WTC11 (cell line): ENCODE measurements around the gene DMBX1. TPM values are rescaled to one million over a fixed set of nuclear protein-coding genes. Genes with fewer than 3 reads are reported as not detected.

Experiments
- ATAC-seq: fragments of 200-7000 bp; cut with Tn5 transposase; 2 replicates; pipeline ENCODE4 v1.10.0; 2021; ENCODE audit warnings: mild to moderate bottlenecking, moderate library complexity
- CTCF ChIA-PET: fragments of 300-600 bp; sonication (Branson Sonifier 250); formaldehyde crosslinking; loops from one replicate; lab custom pipeline; 2021; ENCODE audit warnings: antibody characterized with exemption; lab: Charles Lee
- POLR2A ChIA-PET: fragments of 350-600 bp; sonication (Branson Sonifier 250); formaldehyde crosslinking; loops from one replicate; lab custom pipeline; 2021; ENCODE audit warnings: antibody characterized with exemption; lab: Charles Lee
- DNase-seq: peaks from one replicate; pipeline ENCODE4 v3.0.0; 2021; ENCODE audit warnings: low spot score
- H3K27ac Mint-ChIP-seq: 2 replicates; pipeline ENCODE4 v1.8.0; 2021; ENCODE audit warnings: mixed read lengths
- H3K27me3 Mint-ChIP-seq: 2 replicates; pipeline ENCODE4 v1.8.0; 2021; ENCODE audit warnings: low read depth, mild to moderate bottlenecking, moderate library complexity, mixed read lengths
- H3K36me3 Mint-ChIP-seq: 2 replicates; pipeline ENCODE4 v1.8.0; 2021; ENCODE audit warnings: mixed read lengths
- H3K4me1 Mint-ChIP-seq: 2 replicates; pipeline ENCODE4 v1.8.0; 2022; ENCODE audit warnings: mixed read lengths
- H3K4me3 Mint-ChIP-seq: 2 replicates; pipeline ENCODE4 v1.8.0; 2021; ENCODE audit warnings: mild to moderate bottlenecking, moderate library complexity, mixed read lengths
- H3K9me3 Mint-ChIP-seq: 2 replicates; pipeline ENCODE4 v1.8.0; 2021; ENCODE audit warnings: mixed read lengths
- CBFB ChIP-seq: sonication (generic); formaldehyde crosslinking; IDR thresholded peaks from 2 replicates; pipeline ENCODE4 v1.8.1; 2022; ENCODE audit warnings: mild to moderate bottlenecking, low read depth, missing genetic modification reagents
- E2F4 ChIP-seq: sonication (generic); formaldehyde crosslinking; IDR thresholded peaks from 2 replicates; pipeline ENCODE4 v1.8.1; 2022; ENCODE audit warnings: low read depth, mild to moderate bottlenecking, moderate library complexity, missing genetic modification reagents, borderline replicate concordance
- E2F5 ChIP-seq: sonication (generic); formaldehyde crosslinking; IDR thresholded peaks from 2 replicates; pipeline ENCODE4 v1.8.1; 2022; ENCODE audit warnings: mild to moderate bottlenecking, moderate library complexity, missing genetic modification reagents
- ESRRA ChIP-seq: sonication (generic); formaldehyde crosslinking; IDR thresholded peaks from 2 replicates; pipeline ENCODE4 v1.8.1; 2022; ENCODE audit warnings: mild to moderate bottlenecking, missing genetic modification reagents, borderline replicate concordance
- HMGA2 ChIP-seq: fragments of 250-450 bp; sonication (Bioruptor Pico); IDR thresholded peaks from 2 replicates; pipeline ENCODE4 v1.4.0; 2021; ENCODE audit warnings: mild to moderate bottlenecking, moderate library complexity
- NR1H2 ChIP-seq: sonication (generic); formaldehyde crosslinking; IDR thresholded peaks from 2 replicates; pipeline ENCODE4 v1.9.0; 2021; ENCODE audit warnings: mild to moderate bottlenecking, moderate library complexity, missing genetic modification reagents
- RELA ChIP-seq: sonication (generic); formaldehyde crosslinking; IDR thresholded peaks from 2 replicates; pipeline ENCODE4 v1.8.1; 2022; ENCODE audit warnings: missing genetic modification reagents, mild to moderate bottlenecking, borderline replicate concordance
- SMAD4 ChIP-seq: sonication (generic); formaldehyde crosslinking; IDR thresholded peaks from 2 replicates; pipeline ENCODE4 v1.8.0; 2022; ENCODE audit warnings: mild to moderate bottlenecking, missing genetic modification reagents
- SOX15 ChIP-seq: fragments of 250-450 bp; sonication (Bioruptor Pico); IDR thresholded peaks from 2 replicates; pipeline ENCODE4 v1.9.0; 2021; ENCODE audit warnings: mild to moderate bottlenecking
- TCF7 ChIP-seq: sonication (generic); formaldehyde crosslinking; IDR thresholded peaks from 2 replicates; pipeline ENCODE4 v1.8.0; 2022; ENCODE audit warnings: mild to moderate bottlenecking, low read depth, missing genetic modification reagents, moderate library complexity
- ZNF219 ChIP-seq: sonication (generic); formaldehyde crosslinking; IDR thresholded peaks from 2 replicates; pipeline ENCODE4 v1.8.0; 2023; ENCODE audit warnings: missing genetic modification reagents, mild to moderate bottlenecking, borderline replicate concordance
- ZNF232 ChIP-seq: sonication (generic); formaldehyde crosslinking; IDR thresholded peaks from 2 replicates; pipeline ENCODE4 v1.8.0; 2022; ENCODE audit warnings: mild to moderate bottlenecking, missing genetic modification reagents
- total RNA-seq: library from RNA; stranded (reverse); gene quantifications from 3 replicates; pipeline ENCODE4 v1.2.3, GENCODE V29; 2021
- TF ChIP-seq, protein P1 (sequence below): fragments of 250-450 bp; sonication (Bioruptor Pico); conservative IDR thresholded peaks from 2 replicates; pipeline ENCODE4 v1.9.0; 2021; ENCODE audit warnings: mild to moderate bottlenecking
- TF ChIP-seq, protein P2 (sequence below): sonication (generic); formaldehyde crosslinking; conservative IDR thresholded peaks from 2 replicates; pipeline ENCODE4 v1.8.1; 2023; ENCODE audit warnings: mild to moderate bottlenecking, low read depth, missing genetic modification reagents, moderate library complexity
- TF ChIP-seq, protein P3 (sequence below): sonication (generic); formaldehyde crosslinking; IDR thresholded peaks from 2 replicates; pipeline ENCODE4 v1.8.0; 2023; ENCODE audit warnings: mild to moderate bottlenecking, missing genetic modification reagents

The DMBX1 gene
- total RNA-seq, 1 experiment from 2014 or later: 3.7 TPM

DNA sequence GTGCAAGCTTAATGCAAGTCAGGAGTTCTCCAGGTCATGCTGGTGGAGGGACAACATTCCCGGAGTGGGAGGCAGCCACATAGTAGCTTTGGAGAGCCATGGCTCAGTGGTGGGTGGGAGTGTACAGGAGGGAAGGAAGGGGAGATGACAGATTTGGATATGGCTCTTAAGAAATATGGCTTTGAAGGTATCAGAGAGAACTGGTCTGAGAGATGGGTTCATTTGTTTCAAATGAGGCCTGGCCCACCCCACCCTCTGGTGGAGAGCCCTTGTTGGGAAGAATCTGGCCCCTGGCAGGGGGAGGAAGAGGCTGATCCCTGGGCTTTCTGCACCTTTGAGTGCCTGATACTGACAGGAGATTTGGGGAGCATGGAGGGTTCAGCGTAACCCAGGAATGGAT is 6.1 kb downstream of the DMBX1 start (continued):
- TF ChIP-seq, protein P1, sequence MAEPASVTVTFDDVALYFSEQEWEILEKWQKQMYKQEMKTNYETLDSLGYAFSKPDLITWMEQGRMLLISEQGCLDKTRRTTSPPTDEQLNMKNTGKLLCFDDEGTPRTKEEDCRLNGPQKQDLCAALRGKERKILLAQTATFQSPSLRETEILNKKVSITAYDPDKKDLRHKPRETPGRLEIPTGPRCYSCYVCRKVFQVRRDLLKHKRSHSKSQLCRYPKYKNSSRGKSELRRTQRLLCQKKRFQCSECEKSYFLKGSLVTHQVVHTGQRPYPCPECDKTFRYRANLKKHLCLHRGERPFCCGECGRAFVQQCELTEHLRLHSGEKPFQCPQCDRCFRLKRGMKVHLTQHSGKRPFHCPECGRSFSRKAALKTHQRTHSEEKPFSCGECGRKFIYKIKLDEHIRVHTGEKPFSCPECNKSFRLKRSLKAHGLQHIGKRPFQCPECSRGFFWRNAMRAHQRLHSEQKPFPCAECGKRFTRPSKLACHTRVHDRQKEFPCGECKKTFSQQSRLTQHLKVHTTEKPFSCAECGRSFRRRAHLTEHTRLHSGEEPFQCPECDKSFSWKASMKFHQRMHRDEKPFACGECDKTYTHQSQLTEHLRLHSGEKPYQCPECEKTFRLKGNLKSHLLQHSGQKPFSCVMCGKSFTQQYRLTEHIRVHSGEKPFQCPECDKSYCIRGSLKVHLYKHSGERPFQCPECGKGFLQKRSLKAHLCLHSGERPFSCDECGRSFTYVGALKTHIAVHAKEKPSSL: no peak
- TF ChIP-seq NR1H2 (CRISPR knock-in tag): no peak
- TF ChIP-seq ZNF219 (CRISPR knock-in tag): no peak
- TF ChIP-seq ESRRA (CRISPR knock-in tag): no peak

- Mint-ChIP-seq H3K27me3 (peaks cover 62% of the 10 kb centered on the region), H3K9me3 (no peaks in the 10 kb centered on the region), H3K36me3 (peaks cover 2% of the 10 kb centered on the region; the same call in 1 of the 2 replicates), H3K4me3 (no peak overlapping the region), H3K27ac (no peak overlapping the region), H3K4me1 (peaks cover 37% of the 10 kb centered on the region)
- no peak for DNase-seq
- TF ChIP-seq HMGA2 (CRISPR knock-in tag) (no peak), ZNF232 (CRISPR knock-in tag) (no peak), SOX15 (no peak), RELA (no peak), E2F4 (no peak), TCF7 (CRISPR knock-in tag) (no peak), SMAD4 (CRISPR knock-in tag) (no peak), E2F5 (CRISPR knock-in tag) (no peak), CBFB (CRISPR knock-in tag) (no peak)
- TF ChIP-seq, protein P2, sequence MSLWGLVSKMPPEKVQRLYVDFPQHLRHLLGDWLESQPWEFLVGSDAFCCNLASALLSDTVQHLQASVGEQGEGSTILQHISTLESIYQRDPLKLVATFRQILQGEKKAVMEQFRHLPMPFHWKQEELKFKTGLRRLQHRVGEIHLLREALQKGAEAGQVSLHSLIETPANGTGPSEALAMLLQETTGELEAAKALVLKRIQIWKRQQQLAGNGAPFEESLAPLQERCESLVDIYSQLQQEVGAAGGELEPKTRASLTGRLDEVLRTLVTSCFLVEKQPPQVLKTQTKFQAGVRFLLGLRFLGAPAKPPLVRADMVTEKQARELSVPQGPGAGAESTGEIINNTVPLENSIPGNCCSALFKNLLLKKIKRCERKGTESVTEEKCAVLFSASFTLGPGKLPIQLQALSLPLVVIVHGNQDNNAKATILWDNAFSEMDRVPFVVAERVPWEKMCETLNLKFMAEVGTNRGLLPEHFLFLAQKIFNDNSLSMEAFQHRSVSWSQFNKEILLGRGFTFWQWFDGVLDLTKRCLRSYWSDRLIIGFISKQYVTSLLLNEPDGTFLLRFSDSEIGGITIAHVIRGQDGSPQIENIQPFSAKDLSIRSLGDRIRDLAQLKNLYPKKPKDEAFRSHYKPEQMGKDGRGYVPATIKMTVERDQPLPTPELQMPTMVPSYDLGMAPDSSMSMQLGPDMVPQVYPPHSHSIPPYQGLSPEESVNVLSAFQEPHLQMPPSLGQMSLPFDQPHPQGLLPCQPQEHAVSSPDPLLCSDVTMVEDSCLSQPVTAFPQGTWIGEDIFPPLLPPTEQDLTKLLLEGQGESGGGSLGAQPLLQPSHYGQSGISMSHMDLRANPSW (CRISPR knock-in tag): no peak
- TF ChIP-seq, protein P3, sequence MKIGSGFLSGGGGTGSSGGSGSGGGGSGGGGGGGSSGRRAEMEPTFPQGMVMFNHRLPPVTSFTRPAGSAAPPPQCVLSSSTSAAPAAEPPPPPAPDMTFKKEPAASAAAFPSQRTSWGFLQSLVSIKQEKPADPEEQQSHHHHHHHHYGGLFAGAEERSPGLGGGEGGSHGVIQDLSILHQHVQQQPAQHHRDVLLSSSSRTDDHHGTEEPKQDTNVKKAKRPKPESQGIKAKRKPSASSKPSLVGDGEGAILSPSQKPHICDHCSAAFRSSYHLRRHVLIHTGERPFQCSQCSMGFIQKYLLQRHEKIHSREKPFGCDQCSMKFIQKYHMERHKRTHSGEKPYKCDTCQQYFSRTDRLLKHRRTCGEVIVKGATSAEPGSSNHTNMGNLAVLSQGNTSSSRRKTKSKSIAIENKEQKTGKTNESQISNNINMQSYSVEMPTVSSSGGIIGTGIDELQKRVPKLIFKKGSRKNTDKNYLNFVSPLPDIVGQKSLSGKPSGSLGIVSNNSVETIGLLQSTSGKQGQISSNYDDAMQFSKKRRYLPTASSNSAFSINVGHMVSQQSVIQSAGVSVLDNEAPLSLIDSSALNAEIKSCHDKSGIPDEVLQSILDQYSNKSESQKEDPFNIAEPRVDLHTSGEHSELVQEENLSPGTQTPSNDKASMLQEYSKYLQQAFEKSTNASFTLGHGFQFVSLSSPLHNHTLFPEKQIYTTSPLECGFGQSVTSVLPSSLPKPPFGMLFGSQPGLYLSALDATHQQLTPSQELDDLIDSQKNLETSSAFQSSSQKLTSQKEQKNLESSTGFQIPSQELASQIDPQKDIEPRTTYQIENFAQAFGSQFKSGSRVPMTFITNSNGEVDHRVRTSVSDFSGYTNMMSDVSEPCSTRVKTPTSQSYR: no peak
- ATAC-seq: no peak
- ChIA-PET POLR2A (interaction anchor here (0.5 kb wide), 1 partner anchor 179 kb away, joined by 4 read pairs; no protein-coding TSS in a partner anchor), CTCF (interaction anchor here (0.6 to 2.4 kb wide), 4 partner anchors 24 to 49 kb away, joined by 3 to 12 read pairs (median 3); no protein-coding TSS in a partner anchor)
Measured at GRCh38 chr1:46496505-46496904, 6.9 kb downstream of the DMBX1 start.
